Adrenal gland (tissue), 5 donors: ENCODE results near the gene LMF1.

Experiments used
- CTCF ChIP-seq, 6 experiments: fragments of 450-650 bp in 4 of 6; fragments of 200-600 bp in 2 of 6; sonication (generic) in 1 of 6; IDR thresholded peaks; 1 replicate in 5 of 6; 2 replicates in 1 of 6; pipeline versions ENCODE4 v1.5.1 to v1.8.0; 2016 to 2021; ENCODE audit warnings: antibody characterized with exemption in 6 of 6, mild to moderate bottlenecking in 2 of 6, moderate library complexity in 1 of 6
- POLR2A ChIP-seq, 2 donors: fragments of 450-650 bp; IDR thresholded peaks; one replicate each; pipeline ENCODE4 v1.6.1; 2017; ENCODE audit warnings: antibody characterized with exemption in 2 of 2, mild to moderate bottlenecking in 2 of 2, moderate library complexity in 1 of 2
- donor health status: DM: no; HTN: no; CAD: no.

GRCh38 chr16:813204-813915 lies 157.4 kb downstream of the LMF1 start:
- TF ChIP-seq POLR2A (IDR thresholded peaks at IDR 0.05): no peak
- TF ChIP-seq CTCF (IDR thresholded peaks at IDR 0.05): peak in 5 of 6 experiments; percentile 42 to 82 (median 57)
